Stimulated activated CD8-positive, alpha-beta memory T cell treated with anti-CD3 and anti-CD28 coated beads, Interleukin-4, amount 100 ng/mL, for 4 hours (primary cell): ENCODE data around the gene PNP.

ENCODE experiments used
- DNase-seq, 2 donors: peaks; one replicate each; pipeline ENCODE4 v3.0.0-alpha.2; 2020; ENCODE audit warnings: low read depth in 2 of 2, low spot score in 1 of 2

The PNP gene

DNA sequence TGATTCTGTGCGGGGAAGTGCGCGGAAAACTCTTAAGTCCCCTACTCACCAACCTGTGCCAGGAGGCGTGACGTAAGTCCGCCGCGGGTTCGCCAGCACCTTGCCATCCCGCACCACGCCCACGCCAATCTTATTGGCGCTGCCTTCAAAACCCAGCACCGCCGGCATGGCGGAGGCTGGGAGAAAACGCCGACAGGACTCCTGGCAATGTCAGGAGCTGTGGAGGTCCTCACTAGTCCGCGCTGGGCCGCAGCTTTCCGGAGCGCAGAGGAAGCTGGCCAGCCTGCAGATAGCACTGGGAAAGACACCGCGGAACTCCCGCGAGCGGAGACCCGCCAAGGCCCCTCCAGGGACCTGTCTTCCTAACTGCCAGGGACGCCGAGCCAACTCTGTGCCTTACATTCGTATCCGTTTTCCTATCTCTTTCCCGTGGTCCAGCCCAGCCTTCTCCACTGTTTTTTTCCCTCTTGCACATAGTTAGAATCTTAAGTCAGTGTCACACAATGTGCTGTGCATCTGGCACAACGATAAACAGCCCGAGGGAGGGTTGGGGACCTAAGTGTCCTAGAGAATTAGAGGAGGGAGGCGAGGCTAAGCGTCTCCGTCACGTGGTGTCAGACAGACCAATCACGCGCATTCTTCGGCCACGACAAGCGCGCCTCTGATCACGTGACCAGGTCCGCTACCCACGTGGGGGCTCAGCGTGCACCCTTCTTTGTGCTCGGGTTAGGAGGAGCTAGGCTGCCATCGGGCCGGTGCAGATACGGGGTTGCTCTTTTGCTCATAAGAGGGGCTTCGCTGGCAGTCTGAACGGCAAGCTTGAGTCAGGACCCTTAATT is 14.5 kb upstream of the PNP start, which contains the start of the genes APEX1 and OSGEP:
TSS of gene APEX1 (plus strand) at position 711 of the 839 bp plus-strand sequence. CDS start 420 bp downstream, outside the sequence.
TSS of gene OSGEP (minus strand) at position 297 of the 839 bp plus-strand sequence. CDS start at position 168, 129 bp downstream.
- DNase-seq, result peak; percentile 93 to 97

DNA sequence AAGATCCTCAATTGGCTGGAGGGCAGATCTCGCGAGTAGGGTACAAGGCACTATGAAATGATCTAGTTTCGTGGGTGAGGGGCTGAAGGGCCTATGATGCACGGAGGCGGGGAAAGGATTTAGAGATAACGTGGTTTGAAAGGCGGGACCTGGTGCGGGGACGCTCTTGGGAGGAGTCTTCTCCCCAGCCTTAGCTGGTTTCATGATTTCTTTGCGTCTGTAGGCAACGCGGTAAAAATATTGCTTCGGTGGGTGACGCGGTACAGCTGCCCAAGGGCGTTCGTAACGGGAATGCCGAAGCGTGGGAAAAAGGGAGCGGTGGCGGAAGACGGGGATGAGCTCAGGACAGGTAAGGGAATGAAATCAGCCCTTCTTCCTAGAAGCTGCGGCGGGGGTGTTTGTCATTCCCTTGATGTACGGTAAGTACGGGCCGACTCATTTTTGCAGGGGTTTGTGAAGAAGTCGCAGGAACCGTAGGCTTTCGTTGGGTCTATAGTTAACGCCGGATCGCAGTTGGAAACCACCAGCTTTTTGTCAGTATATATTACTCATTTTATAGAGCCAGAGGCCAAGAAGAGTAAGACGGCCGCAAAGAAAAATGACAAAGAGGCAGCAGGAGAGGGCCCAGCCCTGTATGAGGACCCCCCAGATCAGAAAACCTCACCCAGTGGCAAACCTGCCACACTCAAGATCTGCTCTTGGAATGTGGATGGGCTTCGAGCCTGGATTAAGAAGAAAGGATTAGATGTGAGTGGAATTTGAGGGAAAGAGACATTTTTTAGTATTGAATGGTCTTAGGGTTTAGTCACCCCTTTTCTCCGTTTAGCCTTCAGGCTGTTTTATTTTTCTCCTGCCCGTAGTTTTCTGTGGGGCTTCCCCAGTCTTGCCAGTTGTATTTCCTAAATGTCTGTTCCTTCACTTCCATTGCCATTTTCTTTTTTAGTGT is 13.6 kb upstream of the PNP start:
- DNase-seq, result no peak

DNA sequence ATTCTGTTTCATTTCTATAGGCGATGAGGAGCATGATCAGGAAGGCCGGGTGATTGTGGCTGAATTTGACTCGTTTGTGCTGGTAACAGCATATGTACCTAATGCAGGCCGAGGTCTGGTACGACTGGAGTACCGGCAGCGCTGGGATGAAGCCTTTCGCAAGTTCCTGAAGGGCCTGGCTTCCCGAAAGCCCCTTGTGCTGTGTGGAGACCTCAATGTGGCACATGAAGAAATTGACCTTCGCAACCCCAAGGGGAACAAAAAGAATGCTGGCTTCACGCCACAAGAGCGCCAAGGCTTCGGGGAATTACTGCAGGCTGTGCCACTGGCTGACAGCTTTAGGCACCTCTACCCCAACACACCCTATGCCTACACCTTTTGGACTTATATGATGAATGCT is 12.2 kb upstream of the PNP start:
- no peak for DNase-seq

GRCh38 chr14:20458031-20458789 is 11.0 kb upstream of the PNP start:
- DNase-seq, result no peak

DNA sequence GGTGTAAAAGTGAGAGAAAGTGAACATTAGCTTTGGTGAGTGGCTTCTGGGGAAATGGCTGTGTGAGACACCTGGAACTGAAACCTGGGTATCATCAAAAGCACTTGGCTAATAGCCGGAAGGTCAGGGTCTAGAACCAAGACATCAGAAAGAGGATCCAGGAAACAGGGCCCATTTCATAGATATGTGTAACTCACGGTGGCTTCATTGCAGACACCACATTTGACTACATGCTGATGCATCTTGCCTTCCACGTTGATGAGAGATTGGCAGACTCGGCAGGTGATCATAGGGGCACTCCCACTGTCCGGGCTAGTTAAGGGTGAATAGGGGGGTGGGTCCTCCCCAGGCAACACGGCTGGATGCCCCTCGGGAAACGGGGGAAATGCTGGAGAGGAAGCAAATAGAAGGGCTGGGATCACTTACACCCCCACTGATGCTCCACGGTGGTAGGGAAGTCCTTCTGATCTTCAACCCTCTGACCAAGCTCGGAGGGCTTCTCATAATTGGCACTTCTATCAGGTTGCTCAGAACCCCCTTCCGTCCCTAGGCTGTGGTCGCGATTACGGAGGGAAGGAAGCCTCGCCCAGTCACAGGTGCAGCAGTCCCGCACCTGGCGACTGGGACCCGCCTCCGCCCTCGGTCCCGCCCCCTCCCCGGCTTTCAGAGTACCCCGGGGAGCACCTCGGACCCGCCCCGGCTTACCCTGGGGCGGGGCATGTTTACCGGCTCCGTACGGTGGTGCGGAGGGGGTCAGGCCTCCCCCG is 8.6 kb upstream of the PNP start:
- DNase-seq, result peak in 1 of 2 donors; percentile 24

DNA sequence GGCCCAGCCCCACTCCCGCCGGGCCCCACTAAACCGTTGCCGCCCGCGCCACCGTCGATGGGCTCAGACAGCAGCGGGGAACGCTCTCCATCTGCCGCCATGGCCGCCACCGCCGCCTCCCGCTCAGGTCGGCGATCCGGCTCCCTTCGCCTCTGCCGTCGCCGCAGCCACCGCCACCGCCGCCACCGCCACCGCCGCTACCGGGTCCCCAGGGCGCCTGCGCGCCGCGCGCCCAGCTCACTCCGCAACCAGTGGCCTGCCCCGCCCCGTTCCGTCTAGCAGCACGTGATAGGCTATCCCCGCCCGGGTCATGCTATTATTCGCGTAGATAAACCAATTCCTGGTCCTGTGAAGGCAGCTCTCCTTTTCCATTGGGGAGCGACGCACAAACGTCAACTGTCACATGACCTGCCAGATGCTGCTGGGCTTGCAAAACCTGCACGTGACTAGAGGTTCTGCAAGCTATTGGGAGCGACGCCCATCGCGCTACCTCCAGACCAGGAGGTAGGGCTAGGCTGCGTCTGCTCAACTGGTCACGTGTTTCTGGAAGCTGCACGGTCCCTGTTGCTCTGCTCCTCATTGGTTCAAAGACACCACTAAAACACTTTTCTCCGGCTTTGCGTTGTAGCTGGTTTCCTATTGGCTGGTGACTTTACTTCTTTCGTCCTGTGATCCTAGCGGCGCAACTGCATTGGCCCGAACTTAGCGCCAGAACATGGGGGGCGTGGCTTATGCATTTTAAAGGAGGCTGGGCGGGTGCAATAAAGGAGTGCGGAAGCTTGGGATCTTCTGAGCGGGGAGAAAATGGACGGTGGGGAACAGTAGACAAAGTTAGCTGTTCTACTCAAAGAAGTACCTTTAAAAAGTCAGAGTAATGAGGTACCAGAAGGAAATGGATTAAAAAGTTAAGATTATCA is 7.7 kb upstream of the PNP start, which contains the start of gene PIP4P1:
TSS of gene PIP4P1 (minus strand) at position 210 of the 917 bp plus-strand sequence. CDS start at position 101, 109 bp downstream.
- peak; percentile 98 for DNase-seq

- no peak for DNase-seq
Observed at GRCh38 chr14:20468764-20469241, 403 bp upstream of the PNP start.

GRCh38 chr14:20469890-20470602 is 840 bp downstream of the PNP start:
- DNase-seq, result no peak

- no peak for DNase-seq
Observed at GRCh38 chr14:20470603-20470901, 1.3 kb downstream of the PNP start.

DNA sequence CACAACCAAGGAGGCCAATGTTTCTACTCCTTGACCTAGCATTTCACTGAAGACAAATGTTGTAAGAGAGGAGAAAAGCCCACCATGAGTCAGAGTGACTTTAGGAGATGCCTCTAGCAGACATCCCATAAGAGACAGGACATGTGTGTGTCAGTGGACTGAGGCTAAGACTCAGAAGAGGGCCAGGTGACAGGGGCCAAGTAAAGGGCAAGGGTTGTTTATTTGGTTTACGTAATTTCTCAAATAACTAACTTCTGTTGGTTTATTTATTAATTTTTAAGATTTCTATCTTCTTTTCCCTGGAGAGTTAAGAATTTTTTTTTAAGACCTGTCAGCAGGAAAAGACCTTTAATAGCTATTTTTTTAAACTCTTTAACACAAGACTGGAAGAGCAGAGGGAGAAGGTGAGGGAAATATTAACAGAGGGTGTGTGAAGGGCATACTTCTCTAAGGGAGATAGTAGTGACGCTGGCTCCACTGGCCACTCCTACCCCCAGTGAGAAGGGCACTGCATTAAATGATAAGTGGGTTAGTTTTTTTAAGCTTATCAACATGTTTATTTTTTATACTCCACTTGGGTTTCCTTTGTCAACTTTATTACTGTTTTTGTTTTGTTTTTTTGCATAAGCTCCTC is 3.4 kb downstream of the PNP start:
- DNase-seq, result no peak

DNA sequence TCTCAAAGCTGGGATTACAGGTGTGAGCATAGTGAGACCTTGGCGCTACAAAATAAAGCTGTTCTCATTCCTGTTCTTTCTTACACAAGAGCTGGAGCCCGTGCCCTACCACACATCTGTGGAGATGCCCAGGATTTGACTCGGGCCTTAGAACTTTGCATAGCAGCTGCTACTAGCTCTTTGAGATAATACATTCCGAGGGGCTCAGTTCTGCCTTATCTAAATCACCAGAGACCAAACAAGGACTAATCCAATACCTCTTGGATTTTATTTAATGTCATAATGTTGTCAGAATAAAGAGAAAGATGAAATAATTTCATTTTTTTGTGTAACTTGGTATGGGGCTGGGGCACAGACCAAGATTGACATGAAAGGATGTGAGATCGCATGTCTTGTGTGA is 7.6 kb downstream of the PNP start:
- no peak for DNase-seq

- no peak for DNase-seq
Observed at GRCh38 chr14:20477211-20477876, 8.1 kb downstream of the PNP start.

GRCh38 chr14:20478894-20479293 is 9.7 kb downstream of the PNP start:
- no peak for DNase-seq

GRCh38 chr14:20482382-20482781 is 13.2 kb downstream of the PNP start:
- no peak for DNase-seq

GRCh38 chr14:20485900-20486299 is 16.7 kb downstream of the PNP start:
- DNase-seq, result no peak

DNA sequence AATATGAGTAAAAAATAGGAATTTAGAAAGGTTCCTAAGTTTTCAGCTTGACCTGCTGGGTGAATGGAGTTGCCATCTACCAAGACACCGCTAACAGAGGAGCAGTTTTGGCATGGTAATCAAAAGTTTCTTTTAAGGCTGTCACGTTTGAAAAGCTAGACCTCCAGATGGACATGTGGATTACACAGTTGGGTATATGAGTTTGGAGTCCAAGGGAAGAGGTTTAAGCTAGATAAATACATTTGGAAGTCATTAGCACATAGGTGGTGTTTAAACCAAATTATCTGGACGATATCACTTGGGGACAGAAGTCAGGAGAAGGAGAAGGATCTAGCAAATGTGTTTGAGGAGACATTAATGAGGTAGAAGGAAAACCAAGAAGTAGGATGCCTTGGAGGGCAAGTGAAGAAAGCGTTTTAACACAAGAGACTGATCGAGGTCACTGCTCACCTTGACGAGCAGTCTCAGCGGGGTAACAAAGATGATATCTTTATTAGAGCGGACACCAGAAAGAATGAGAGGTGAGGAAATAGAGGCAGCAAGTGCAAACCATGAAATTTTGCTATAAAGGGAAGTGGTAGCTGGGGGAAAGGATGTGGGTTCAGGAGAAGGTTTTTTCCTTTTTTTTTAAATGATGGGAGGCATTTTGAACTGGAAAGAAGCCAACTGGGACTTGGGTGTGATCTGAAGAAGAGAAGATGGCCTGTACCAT is 17.6 kb downstream of the PNP start:
- no peak for DNase-seq

DNA sequence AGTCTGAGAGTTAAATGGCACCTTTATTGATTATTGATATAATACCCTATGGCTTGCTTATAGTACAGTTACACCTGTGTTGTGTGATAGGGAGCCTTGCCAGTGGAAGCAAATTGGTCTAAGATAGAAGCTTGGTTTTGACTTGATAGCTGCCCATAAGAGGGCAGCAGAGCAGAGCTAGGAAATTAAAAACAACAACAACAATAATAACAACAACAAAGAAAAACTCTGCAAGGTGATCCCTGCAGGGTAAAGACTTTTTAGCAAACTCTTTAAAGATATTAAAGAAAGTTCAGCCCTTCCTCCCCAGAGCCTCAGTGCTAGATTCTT is 18.2 kb downstream of the PNP start:
- DNase-seq, result no peak
